ENCODE results near the gene DIP2C. TPM values are rescaled to one million over a fixed set of nuclear protein-coding genes. Genes with fewer than 3 reads are reported as not detected.

The DIP2C gene
- total RNA-seq, 1 experiment from 2014 or later = 11.0 TPM

DNA sequence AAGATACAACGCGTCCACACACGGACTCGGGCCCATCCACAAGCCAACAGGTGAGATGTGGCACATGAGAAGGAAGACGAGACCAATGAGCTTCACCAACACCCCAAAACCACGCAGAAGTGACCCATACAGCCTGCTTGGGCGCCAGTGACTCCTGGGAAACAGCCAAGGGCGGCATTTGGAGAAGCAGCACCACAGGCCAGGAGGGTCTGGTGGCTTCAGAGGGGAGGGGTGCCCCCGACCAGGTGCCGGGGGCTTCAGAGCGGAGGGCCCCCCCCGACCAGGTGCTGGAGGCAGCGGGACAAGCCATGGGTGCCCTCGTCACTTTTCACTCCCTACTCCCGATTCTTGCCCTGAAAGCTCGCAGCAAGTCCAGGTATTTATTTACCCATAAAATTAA lies 140.1 kb downstream of the DIP2C start:
- no peak overlapping the region for H3K27ac Mint-ChIP-seq (ENCODE audit: unreplicated experiment)
- peaks cover 10% of the 10 kb centered on the region for H3K36me3 Mint-ChIP-seq (ENCODE audit: insufficient read depth, unreplicated experiment)
- TF ChIP-seq, protein P1, sequence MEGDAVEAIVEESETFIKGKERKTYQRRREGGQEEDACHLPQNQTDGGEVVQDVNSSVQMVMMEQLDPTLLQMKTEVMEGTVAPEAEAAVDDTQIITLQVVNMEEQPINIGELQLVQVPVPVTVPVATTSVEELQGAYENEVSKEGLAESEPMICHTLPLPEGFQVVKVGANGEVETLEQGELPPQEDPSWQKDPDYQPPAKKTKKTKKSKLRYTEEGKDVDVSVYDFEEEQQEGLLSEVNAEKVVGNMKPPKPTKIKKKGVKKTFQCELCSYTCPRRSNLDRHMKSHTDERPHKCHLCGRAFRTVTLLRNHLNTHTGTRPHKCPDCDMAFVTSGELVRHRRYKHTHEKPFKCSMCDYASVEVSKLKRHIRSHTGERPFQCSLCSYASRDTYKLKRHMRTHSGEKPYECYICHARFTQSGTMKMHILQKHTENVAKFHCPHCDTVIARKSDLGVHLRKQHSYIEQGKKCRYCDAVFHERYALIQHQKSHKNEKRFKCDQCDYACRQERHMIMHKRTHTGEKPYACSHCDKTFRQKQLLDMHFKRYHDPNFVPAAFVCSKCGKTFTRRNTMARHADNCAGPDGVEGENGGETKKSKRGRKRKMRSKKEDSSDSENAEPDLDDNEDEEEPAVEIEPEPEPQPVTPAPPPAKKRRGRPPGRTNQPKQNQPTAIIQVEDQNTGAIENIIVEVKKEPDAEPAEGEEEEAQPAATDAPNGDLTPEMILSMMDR (IDR thresholded peaks at IDR 0.05; ENCODE audit: unreplicated experiment) = no peak
- no peak for DNase-seq
- no peaks in the 10 kb centered on the region for H3K9me3 Mint-ChIP-seq (ENCODE audit: low read depth, unreplicated experiment)
- H3K4me1 Mint-ChIP-seq (ENCODE audit: low read depth, unreplicated experiment) = peaks cover 29% of the 10 kb centered on the region
- CTCF ChIA-PET = interaction anchor here (0.9 to 1.3 kb wide), 2 partner anchors 10 to 20 kb away, joined by 3 read pairs; no protein-coding TSS in a partner anchor
- intact Hi-C loops (cut with micrococcal nuclease; ENCODE audit: unreplicated experiment) = loop anchor here (5.0 kb wide), 1 partner anchor 63 kb away; no protein-coding TSS in a partner anchor
- H3K27me3 Mint-ChIP-seq (ENCODE audit: unreplicated experiment) = no peaks in the 10 kb centered on the region
- BruUV-seq (replicated peaks) = no TSS peak
- H3K4me3 Mint-ChIP-seq (ENCODE audit: low read depth, unreplicated experiment) = no peak overlapping the region

- Mint-ChIP-seq H3K4me1 (ENCODE audit: low read depth, unreplicated experiment) (peaks cover 21% of the 10 kb centered on the region), H3K27me3 (ENCODE audit: unreplicated experiment) (no peaks in the 10 kb centered on the region), H3K36me3 (ENCODE audit: insufficient read depth, unreplicated experiment) (peaks cover 10% of the 10 kb centered on the region), H3K9me3 (ENCODE audit: low read depth, unreplicated experiment) (no peaks in the 10 kb centered on the region), H3K4me3 (ENCODE audit: low read depth, unreplicated experiment) (no peak overlapping the region), H3K27ac (ENCODE audit: unreplicated experiment) (peak overlapping the region; percentile 79)
- intact Hi-C loops (cut with micrococcal nuclease; ENCODE audit: unreplicated experiment) = loop anchor here (5.0 kb wide), 1 partner anchor 64 kb away; no protein-coding TSS in a partner anchor
- CTCF ChIA-PET = interaction anchor here (0.6 to 1.3 kb wide), 3 partner anchors 11 to 19 kb away, joined by 3 to 4 read pairs (median 3); no protein-coding TSS in a partner anchor
- DNase-seq = no peak
- TF ChIP-seq, protein P1 (IDR thresholded peaks at IDR 0.05; ENCODE audit: unreplicated experiment) = no peak
- BruUV-seq (replicated peaks) = no TSS peak
These were observed 141.1 kb downstream of the DIP2C start for GRCh38 chr10:548238-548901.

- no TSS peak for BruUV-seq (replicated peaks)
- TF ChIP-seq, protein P1 (IDR thresholded peaks at IDR 0.05; ENCODE audit: unreplicated experiment) = no peak
- Mint-ChIP-seq H3K27me3 (ENCODE audit: unreplicated experiment) (no peaks in the 10 kb centered on the region), H3K36me3 (ENCODE audit: insufficient read depth, unreplicated experiment) (peaks cover 10% of the 10 kb centered on the region), H3K27ac (ENCODE audit: unreplicated experiment) (peak overlapping the region; percentile 79), H3K4me3 (ENCODE audit: low read depth, unreplicated experiment) (no peak overlapping the region), H3K4me1 (ENCODE audit: low read depth, unreplicated experiment) (peaks cover 21% of the 10 kb centered on the region), H3K9me3 (ENCODE audit: low read depth, unreplicated experiment) (no peaks in the 10 kb centered on the region)
- CTCF ChIA-PET = interaction anchor here (1.4 kb wide), 1 partner anchor 12 kb away, joined by 12 read pairs; no protein-coding TSS in a partner anchor
- DNase-seq = no peak
- intact Hi-C loops (cut with micrococcal nuclease; ENCODE audit: unreplicated experiment) = loop anchor here (5.0 kb wide), 1 partner anchor 65 kb away; no protein-coding TSS in a partner anchor
These were observed 141.8 kb downstream of the DIP2C start for GRCh38 chr10:547591-548081.

DNA sequence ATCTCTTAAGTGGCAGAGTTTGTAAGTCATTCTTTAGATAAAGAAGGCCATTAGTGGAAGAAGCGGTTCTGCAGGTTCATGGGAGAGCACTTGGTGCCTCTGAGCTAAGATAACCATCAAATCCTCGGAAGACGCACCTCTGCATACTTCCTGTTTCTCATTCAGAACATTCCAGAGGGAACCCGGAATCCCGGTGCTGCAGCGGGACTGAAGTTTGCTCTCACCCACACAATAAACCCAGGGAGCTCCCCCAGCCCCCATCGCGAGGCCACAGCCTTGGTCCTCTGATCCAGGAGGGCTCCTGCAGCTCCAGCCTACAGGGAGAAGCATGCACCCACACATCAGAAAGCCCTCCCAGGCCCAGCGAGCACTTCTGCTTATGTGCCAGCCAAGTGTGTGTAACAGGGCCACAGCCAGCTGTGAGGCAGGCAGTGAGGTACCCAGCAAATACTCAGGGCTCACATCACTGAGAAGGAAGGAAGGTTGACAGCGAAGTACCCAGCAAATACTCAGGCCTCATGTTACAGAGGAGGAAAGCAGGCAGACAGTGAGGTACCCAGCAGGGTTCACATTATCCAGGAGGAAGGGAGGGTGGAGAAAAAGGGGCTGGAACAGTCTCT lies 142.4 kb downstream of the DIP2C start:
- peak overlapping the region; percentile 48 for H3K4me3 Mint-ChIP-seq (ENCODE audit: low read depth, unreplicated experiment)
- peak; percentile 65 for DNase-seq
- TF ChIP-seq, protein P1 (IDR thresholded peaks at IDR 0.05; ENCODE audit: unreplicated experiment) = no peak
- intact Hi-C loops (cut with micrococcal nuclease; ENCODE audit: unreplicated experiment) = loop anchor here (5.0 kb wide), 1 partner anchor 65 kb away; no protein-coding TSS in a partner anchor
- H3K9me3 Mint-ChIP-seq (ENCODE audit: low read depth, unreplicated experiment) = no peaks in the 10 kb centered on the region
- no TSS peak for BruUV-seq (replicated peaks)
- peak overlapping the region; percentile 79 for H3K27ac Mint-ChIP-seq (ENCODE audit: unreplicated experiment)
- no peaks in the 10 kb centered on the region for H3K27me3 Mint-ChIP-seq (ENCODE audit: unreplicated experiment)
- peaks cover 25% of the 10 kb centered on the region for H3K4me1 Mint-ChIP-seq (ENCODE audit: low read depth, unreplicated experiment)
- CTCF ChIA-PET = interaction anchor here (0.6 to 1.4 kb wide), 4 partner anchors 13 to 58 kb away, joined by 3 to 12 read pairs (median 4); no protein-coding TSS in a partner anchor
- H3K36me3 Mint-ChIP-seq (ENCODE audit: insufficient read depth, unreplicated experiment) = peaks cover 11% of the 10 kb centered on the region

All from Calu3 (cell line).